Neural cell (in vitro differentiated cells): ENCODE data around the gene PARL. TPM values are rescaled to one million over a fixed set of nuclear protein-coding genes. Genes with fewer than 3 reads are reported as not detected.

ENCODE experiments used
- H2AFZ ChIP-seq: fragments of 200-600, 300-800 bp; sonication (generic), shearing (Covaris generic); 2 replicates; pipeline ENCODE4 v1.6.0; 2014; ENCODE audit warnings: low read depth, mild to moderate bottlenecking, antibody characterized with exemption, low read length, moderate library complexity
- H3F3A ChIP-seq: fragments of 200-600 bp; shearing (Covaris generic); 2 replicates; pipeline ENCODE4 v1.6.1; 2016; ENCODE audit warnings: mild to moderate bottlenecking, moderate library complexity, mixed read lengths, antibody characterized with exemption, low read length; ENCODE audit not compliant: insufficient read depth, poor library complexity, severe bottlenecking
- H3K27ac ChIP-seq: fragments of 200-600, 300-800 bp; sonication (generic), shearing (Covaris generic); 2 replicates; pipeline ENCODE4 v1.5.1; 2014; ENCODE audit warnings: mild to moderate bottlenecking, low read length, moderate library complexity
- H3K27me3 ChIP-seq: fragments of 300-800, 200-600 bp; sonication (generic), shearing (Covaris generic); 2 replicates; pipeline ENCODE4 v1.6.0; 2014; ENCODE audit warnings: mild to moderate bottlenecking, low read depth, low read length, moderate library complexity; ENCODE audit not compliant: insufficient read depth
- H3K36me3 ChIP-seq: fragments of 300-800, 200-600 bp; sonication (generic), shearing (Covaris generic); 2 replicates; pipeline ENCODE4 v1.5.1; 2014; ENCODE audit warnings: mild to moderate bottlenecking, antibody characterized with exemption, low read length, moderate library complexity; ENCODE audit not compliant: insufficient read depth
- H3K4me2 ChIP-seq: fragments of 300-800, 200-600 bp; sonication (generic), shearing (Covaris generic); 2 replicates; pipeline ENCODE4 v1.6.0; 2014; ENCODE audit warnings: mild to moderate bottlenecking, low read length
- H3K4me3 ChIP-seq: fragments of 300-800, 200-600 bp; sonication (generic), shearing (Covaris generic); 2 replicates; pipeline ENCODE4 v1.5.1; 2014; ENCODE audit warnings: mild to moderate bottlenecking, low read length, moderate library complexity
- H3K79me2 ChIP-seq: fragments of 200-600 bp; shearing (Covaris generic); replicated peaks from 2 replicates; pipeline ENCODE4 v1.6.0; 2014; ENCODE audit warnings: mild to moderate bottlenecking, low read length, moderate library complexity; ENCODE audit not compliant: insufficient read depth
- H3K9ac ChIP-seq: fragments of 300-800, 200-600 bp; sonication (generic), shearing (Covaris generic); 2 replicates; pipeline ENCODE4 v1.6.1; 2016; ENCODE audit warnings: mild to moderate bottlenecking, low read length, mixed read lengths
- H3K9me2 ChIP-seq: fragments of 200-600 bp; shearing (Covaris generic); 2 replicates; pipeline ENCODE4 v1.6.1; 2016; ENCODE audit warnings: mild to moderate bottlenecking, low read length, mixed read lengths; ENCODE audit not compliant: insufficient read depth
- H3K9me3 ChIP-seq: fragments of 200-600, 300-800 bp; sonication (generic), shearing (Covaris generic); 2 replicates; pipeline ENCODE4 v1.6.1; 2016; ENCODE audit warnings: mild to moderate bottlenecking, mixed run types, low read length, moderate library complexity, mixed read lengths
- H4K20me1 ChIP-seq: fragments of 200-600 bp; shearing (Covaris generic); 2 replicates; pipeline ENCODE4 v1.6.1; 2016; ENCODE audit warnings: mild to moderate bottlenecking, mixed run types; ENCODE audit not compliant: insufficient read depth
- CTCF ChIP-seq: fragments of 450-650 bp; IDR thresholded peaks from 2 replicates; pipeline ENCODE4 v1.5.1; 2014; ENCODE audit warnings: antibody characterized with exemption, mild to moderate bottlenecking, moderate library complexity; ENCODE audit not compliant: poor library complexity, severe bottlenecking
- EP300 ChIP-seq: fragments of 450-650 bp; conservative IDR thresholded peaks from 2 replicates; pipeline ENCODE4 v1.6.1; 2014; ENCODE audit warnings: antibody characterized with exemption, mild to moderate bottlenecking, moderate library complexity; ENCODE audit not compliant: poor library complexity, severe bottlenecking
- EZH2 ChIP-seq: fragments of 200-600, 300-800 bp; shearing (Covaris generic), sonication (generic); IDR thresholded peaks from 2 replicates; pipeline ENCODE4 v1.6.1; 2014; ENCODE audit warnings: antibody characterized with exemption, low read length, borderline replicate concordance, mild to moderate bottlenecking; ENCODE audit not compliant: insufficient read depth, poor library complexity, severe bottlenecking
- MXI1 ChIP-seq: fragments of 450-650 bp; conservative IDR thresholded peaks from 2 replicates; pipeline ENCODE4 v1.6.1; 2014; ENCODE audit warnings: antibody characterized with exemption, mild to moderate bottlenecking; ENCODE audit not compliant: poor library complexity, severe bottlenecking
- POLR2AphosphoS5 ChIP-seq: IDR thresholded peaks from 2 replicates; pipeline ENCODE4 v1.6.1; 2012
- RAD21 ChIP-seq: fragments of 450-650 bp; conservative IDR thresholded peaks from 2 replicates; pipeline ENCODE4 v1.6.1; 2014; ENCODE audit warnings: antibody characterized with exemption, mild to moderate bottlenecking, moderate library complexity
- SMC3 ChIP-seq: fragments of 450-650 bp; conservative IDR thresholded peaks from 2 replicates; pipeline ENCODE4 v1.6.1; 2014; ENCODE audit warnings: antibody characterized with exemption, mild to moderate bottlenecking, moderate library complexity; ENCODE audit not compliant: poor library complexity
- TAF1 ChIP-seq: IDR thresholded peaks from 2 replicates; pipeline ENCODE4 v1.6.1; 2012; ENCODE audit warnings: low read depth
- polyA plus RNA-seq: library from polyadenylated mRNA; depleted of rRNA; stranded (reverse); fragments of >200 nt; gene quantifications from 2 replicates; pipeline ENCODE4 v1.2.3, GENCODE V29; 2014
- TF ChIP-seq, protein P1 (sequence below): IDR thresholded peaks from 2 replicates; pipeline ENCODE4 v1.6.1; 2012; ENCODE audit warnings: borderline replicate concordance

PARL gene
- polyA plus RNA-seq, 1 donor from 2014 or later: 59.2 TPM

- H3K79me2 ChIP-seq: no peaks in the 10 kb centered on the region
- H2AFZ ChIP-seq: no peak overlapping the region
- peaks cover 30% of the 10 kb centered on the region for H3K36me3 ChIP-seq
- no peaks in the 10 kb centered on the region for H3K9me2 ChIP-seq
- H3F3A ChIP-seq: no peaks in the 10 kb centered on the region
- no peak for TF ChIP-seq EZH2
- no peak for TF ChIP-seq MXI1
- no peak for TF ChIP-seq SMC3
- TF ChIP-seq POLR2AphosphoS5: no peak
- no peak for TF ChIP-seq TAF1
- H3K9ac ChIP-seq: no peak overlapping the region
- no peak overlapping the region for H3K27ac ChIP-seq
- H3K4me2 ChIP-seq: no peak overlapping the region
- no peaks in the 10 kb centered on the region for H3K27me3 ChIP-seq
- no peaks in the 10 kb centered on the region for H3K9me3 ChIP-seq
- H4K20me1 ChIP-seq: no peaks in the 10 kb centered on the region
- H3K4me3 ChIP-seq: no peak overlapping the region
Observed at GRCh38 chr3:183809270-183809669, 75.4 kb downstream of the PARL start.

DNA sequence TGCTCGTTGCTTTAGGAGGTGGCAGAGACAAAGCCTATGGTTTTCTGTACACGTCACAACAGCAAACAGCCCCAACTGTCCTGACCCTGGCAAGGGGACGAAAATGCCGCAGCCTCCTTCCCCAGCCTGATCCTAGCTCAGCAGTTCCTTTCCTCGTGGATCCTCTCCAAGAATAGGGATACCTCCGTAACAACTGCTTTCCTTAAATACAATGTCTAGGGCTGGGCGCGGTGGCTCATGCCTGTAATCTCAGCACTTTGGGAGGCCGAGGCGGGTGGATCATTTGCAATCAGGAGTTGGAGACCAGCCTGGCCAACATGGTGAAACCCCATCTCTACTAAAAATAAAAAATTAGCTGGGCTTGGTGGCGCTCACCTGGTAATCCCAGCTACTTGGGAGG, 76.3 kb downstream of the PARL start:
- H3K36me3 ChIP-seq: peaks cover 30% of the 10 kb centered on the region
- H3K79me2 ChIP-seq: no peaks in the 10 kb centered on the region
- H3F3A ChIP-seq: no peaks in the 10 kb centered on the region
- TF ChIP-seq EP300 (no peak), TAF1 (no peak), SMC3 (no peak), RAD21 (no peak), EZH2 (no peak), POLR2AphosphoS5 (no peak)
- TF ChIP-seq, protein P1, sequence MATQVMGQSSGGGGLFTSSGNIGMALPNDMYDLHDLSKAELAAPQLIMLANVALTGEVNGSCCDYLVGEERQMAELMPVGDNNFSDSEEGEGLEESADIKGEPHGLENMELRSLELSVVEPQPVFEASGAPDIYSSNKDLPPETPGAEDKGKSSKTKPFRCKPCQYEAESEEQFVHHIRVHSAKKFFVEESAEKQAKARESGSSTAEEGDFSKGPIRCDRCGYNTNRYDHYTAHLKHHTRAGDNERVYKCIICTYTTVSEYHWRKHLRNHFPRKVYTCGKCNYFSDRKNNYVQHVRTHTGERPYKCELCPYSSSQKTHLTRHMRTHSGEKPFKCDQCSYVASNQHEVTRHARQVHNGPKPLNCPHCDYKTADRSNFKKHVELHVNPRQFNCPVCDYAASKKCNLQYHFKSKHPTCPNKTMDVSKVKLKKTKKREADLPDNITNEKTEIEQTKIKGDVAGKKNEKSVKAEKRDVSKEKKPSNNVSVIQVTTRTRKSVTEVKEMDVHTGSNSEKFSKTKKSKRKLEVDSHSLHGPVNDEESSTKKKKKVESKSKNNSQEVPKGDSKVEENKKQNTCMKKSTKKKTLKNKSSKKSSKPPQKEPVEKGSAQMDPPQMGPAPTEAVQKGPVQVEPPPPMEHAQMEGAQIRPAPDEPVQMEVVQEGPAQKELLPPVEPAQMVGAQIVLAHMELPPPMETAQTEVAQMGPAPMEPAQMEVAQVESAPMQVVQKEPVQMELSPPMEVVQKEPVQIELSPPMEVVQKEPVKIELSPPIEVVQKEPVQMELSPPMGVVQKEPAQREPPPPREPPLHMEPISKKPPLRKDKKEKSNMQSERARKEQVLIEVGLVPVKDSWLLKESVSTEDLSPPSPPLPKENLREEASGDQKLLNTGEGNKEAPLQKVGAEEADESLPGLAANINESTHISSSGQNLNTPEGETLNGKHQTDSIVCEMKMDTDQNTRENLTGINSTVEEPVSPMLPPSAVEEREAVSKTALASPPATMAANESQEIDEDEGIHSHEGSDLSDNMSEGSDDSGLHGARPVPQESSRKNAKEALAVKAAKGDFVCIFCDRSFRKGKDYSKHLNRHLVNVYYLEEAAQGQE: no peak
- no peaks in the 10 kb centered on the region for H3K9me2 ChIP-seq
- H3K4me2 ChIP-seq: no peak overlapping the region
- H3K4me3 ChIP-seq: no peak overlapping the region
- H3K9ac ChIP-seq: no peak overlapping the region
- no peak overlapping the region for H3K27ac ChIP-seq
- H3K9me3 ChIP-seq: no peaks in the 10 kb centered on the region
- H4K20me1 ChIP-seq: no peaks in the 10 kb centered on the region
- no peaks in the 10 kb centered on the region for H3K27me3 ChIP-seq
- no peak overlapping the region for H2AFZ ChIP-seq

DNA sequence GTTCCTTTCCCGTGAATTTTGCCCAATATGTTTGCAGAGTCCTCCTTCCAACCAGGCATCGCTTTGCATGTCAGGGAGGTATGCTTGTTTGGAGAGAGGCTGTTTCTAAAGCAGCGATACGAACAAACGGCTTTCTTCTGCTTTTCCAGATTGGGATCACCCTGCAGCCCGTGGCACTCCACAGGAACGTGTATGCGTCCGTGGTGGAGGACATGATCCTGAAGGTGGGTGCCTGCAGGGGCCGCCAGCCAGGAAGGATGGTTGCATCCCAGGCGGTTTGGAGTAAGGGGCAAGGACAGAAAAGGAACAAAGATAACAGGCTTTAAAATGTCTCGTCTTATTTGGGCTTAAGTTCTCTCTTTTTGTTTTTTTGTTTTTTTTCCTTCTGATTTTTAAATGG, 76.8 kb downstream of the PARL start:
- H3K9me2 ChIP-seq: no peaks in the 10 kb centered on the region
- no peak overlapping the region for H3K27ac ChIP-seq
- TF ChIP-seq MXI1: no peak
- TF ChIP-seq SMC3: no peak
- TF ChIP-seq EZH2: no peak
- TF ChIP-seq POLR2AphosphoS5: no peak
- no peak for TF ChIP-seq EP300
- no peak for TF ChIP-seq RAD21
- no peak for TF ChIP-seq TAF1
- TF ChIP-seq, protein P1: no peak
- no peak for TF ChIP-seq CTCF
- no peak overlapping the region for H3K4me2 ChIP-seq
- no peak overlapping the region for H3K9ac ChIP-seq
- H3K9me3 ChIP-seq: no peaks in the 10 kb centered on the region
- no peaks in the 10 kb centered on the region for H3K27me3 ChIP-seq
- no peak overlapping the region for H3K4me3 ChIP-seq
- no peak overlapping the region for H2AFZ ChIP-seq
- no peaks in the 10 kb centered on the region for H3K79me2 ChIP-seq
- H4K20me1 ChIP-seq: no peaks in the 10 kb centered on the region
- peaks cover 30% of the 10 kb centered on the region for H3K36me3 ChIP-seq
- H3F3A ChIP-seq: no peaks in the 10 kb centered on the region
